Adrenal gland (tissue), 12 donors: ENCODE data around the gene ARIH1. TPM values are rescaled to one million over a fixed set of nuclear protein-coding genes. Genes with fewer than 3 reads are reported as not detected.
"Not testable (repeated sequence)": the region's sequence is repeated elsewhere in the genome, so short reads cannot be mapped to it uniquely, and the experiment has no call there.

Source experiments
- DNase-seq, 7 donors: peaks; one replicate each; pipeline ENCODE4 v3.0.0-alpha.2; 2019 to 2020
- H3K27ac ChIP-seq, 5 donors: fragments of 200-600 bp; sonication (generic) in 4 of 5; 1 replicate in 3 of 5; 2 replicates in 2 of 5; pipeline versions ENCODE4 v1.5.1 to v1.8.0; 2016 to 2020; ENCODE audit warnings: mild to moderate bottlenecking in 1 of 5
- H3K27me3 ChIP-seq: fragments of 200-600 bp; 2 replicates; pipeline ENCODE4 v1.8.0; 2021
- H3K36me3 ChIP-seq, 2 donors: fragments of 200-600 bp; replicated peaks in 1 of 2; 1 replicate in 1 of 2; 2 replicates in 1 of 2; pipeline versions ENCODE4 v1.5.1 to v1.8.0; 2018 to 2022
- H3K4me1 ChIP-seq, 2 donors: fragments of 200-600 bp; replicated peaks in 1 of 2; 1 replicate in 1 of 2; 2 replicates in 1 of 2; pipeline versions ENCODE4 v1.5.1 to v1.8.0; 2018 to 2021
- H3K4me3 ChIP-seq, 4 donors: fragments of 200-600 bp; sonication (generic) in 3 of 4; one replicate each; pipeline ENCODE4 v1.5.1; 2016 to 2018
- H3K9me3 ChIP-seq, 3 donors: fragments of 200-600 bp; sonication (generic) in 1 of 3; replicated peaks in 1 of 3; 1 replicate in 2 of 3; 2 replicates in 1 of 3; pipeline versions ENCODE4 v1.5.1 to v1.8.0; 2016 to 2021
- POLR2A ChIP-seq, 2 donors: fragments of 450-650 bp; IDR thresholded peaks; one replicate each; pipeline ENCODE4 v1.6.1; 2017; ENCODE audit warnings: antibody characterized with exemption in 2 of 2, mild to moderate bottlenecking in 2 of 2, moderate library complexity in 1 of 2
- WGBS, 4 donors: extraction: QIAGEN DNeasy Blood & Tissue Kit in 2 of 4; methylation state at CpG; one replicate each; pipeline versions ENCODE4 v1.1.5 to v1.1.7; 2013 to 2017; 5-methylcytosine and 5-hydroxymethylcytosine counted together
- intact Hi-C, 2 donors: fragments of 100-400 bp; cut with DNase I; formaldehyde crosslinking; loops; one replicate each; pipeline versions ENCODE4 v1.14.1 to v1.15.0; 2022 to 2023
- polyA plus RNA-seq, 3 donors: library from polyadenylated mRNA; stranded (reverse); fragments of 200-250 nt in 2 of 3; fragments of 350-450 nt in 1 of 3; fragmentation: Illumina TruSeq in 1 of 3; extraction: RNeasy Lipid Tissue Mini Kit (QIAGEN cat#74804) in 1 of 3; gene quantifications; one replicate each; pipeline ENCODE4 v1.2.3, GENCODE V29; 2013 to 2014
- total RNA-seq, 9 donors: library from RNA; depleted of rRNA in 4 of 9; stranded (reverse); fragments of >200 nt in 4 of 9; fragments of 120-200 nt in 1 of 9; fragmentation: NEBNext Ultra II Directional in 1 of 9; extraction: Animal tissue kit (Norgen Biotek cat#: 25700) in 1 of 9; gene quantifications; one replicate each; pipeline versions ENCODE4 v1.1.0 to v1.2.4, GENCODE V29; 2013 to 2023
- TF ChIP-seq, protein P1 (sequence below), 6 experiments: fragments of 450-650 bp in 4 of 6; fragments of 200-600 bp in 2 of 6; sonication (generic) in 1 of 6; IDR thresholded peaks; 1 replicate in 5 of 6; 2 replicates in 1 of 6; pipeline versions ENCODE4 v1.5.1 to v1.8.0; 2016 to 2021; ENCODE audit warnings: antibody characterized with exemption in 6 of 6, mild to moderate bottlenecking in 2 of 6, moderate library complexity in 1 of 6
- donor health status: healthy with polysubstance abuse.
- donor health status: Bipolar disorder and iron deficiency.
- donor health status: DM: yes; HTN: yes; CAD: no.
- donor health status: DM: no; HTN: no; CAD: no.
- donor health status: DM: no; HTN: no; CAD: no.
- donor health status: DM: yes; HTN: yes; CAD: no.

Gene ARIH1
- total and polyA plus RNA-seq, 12 donors, result 18.3 to 159 (median 58.8) TPM

DNA sequence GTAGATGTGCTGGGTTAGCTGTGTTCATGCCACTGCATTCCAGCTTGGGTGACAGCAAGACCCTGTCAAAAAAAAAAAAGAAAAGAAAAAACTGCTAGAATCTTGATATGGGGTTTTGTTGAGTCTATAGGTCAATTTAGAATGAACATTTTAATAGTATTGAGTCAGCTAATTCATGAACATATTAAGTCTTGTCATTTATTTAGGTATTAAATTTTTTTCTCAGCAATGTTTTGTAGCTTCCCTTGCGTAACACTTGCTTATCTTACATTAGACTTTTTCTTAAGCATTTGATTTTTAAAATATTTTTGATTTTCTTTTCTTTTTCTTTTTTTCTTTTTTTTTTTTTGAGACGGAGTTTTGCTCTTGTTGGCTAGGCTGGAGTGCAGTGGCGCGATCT lies 119.7 kb downstream of the ARIH1 start:
- no peak overlapping the region for H3K27ac ChIP-seq
- TF ChIP-seq, protein P1, sequence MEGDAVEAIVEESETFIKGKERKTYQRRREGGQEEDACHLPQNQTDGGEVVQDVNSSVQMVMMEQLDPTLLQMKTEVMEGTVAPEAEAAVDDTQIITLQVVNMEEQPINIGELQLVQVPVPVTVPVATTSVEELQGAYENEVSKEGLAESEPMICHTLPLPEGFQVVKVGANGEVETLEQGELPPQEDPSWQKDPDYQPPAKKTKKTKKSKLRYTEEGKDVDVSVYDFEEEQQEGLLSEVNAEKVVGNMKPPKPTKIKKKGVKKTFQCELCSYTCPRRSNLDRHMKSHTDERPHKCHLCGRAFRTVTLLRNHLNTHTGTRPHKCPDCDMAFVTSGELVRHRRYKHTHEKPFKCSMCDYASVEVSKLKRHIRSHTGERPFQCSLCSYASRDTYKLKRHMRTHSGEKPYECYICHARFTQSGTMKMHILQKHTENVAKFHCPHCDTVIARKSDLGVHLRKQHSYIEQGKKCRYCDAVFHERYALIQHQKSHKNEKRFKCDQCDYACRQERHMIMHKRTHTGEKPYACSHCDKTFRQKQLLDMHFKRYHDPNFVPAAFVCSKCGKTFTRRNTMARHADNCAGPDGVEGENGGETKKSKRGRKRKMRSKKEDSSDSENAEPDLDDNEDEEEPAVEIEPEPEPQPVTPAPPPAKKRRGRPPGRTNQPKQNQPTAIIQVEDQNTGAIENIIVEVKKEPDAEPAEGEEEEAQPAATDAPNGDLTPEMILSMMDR (IDR thresholded peaks at IDR 0.05), result no peak
- H3K4me1 ChIP-seq, result no peaks in the 10 kb centered on the region
- no peaks in the 10 kb centered on the region for H3K9me3 ChIP-seq
- H3K27me3 ChIP-seq, result no peaks in the 10 kb centered on the region
- 94 to 95% (median 94%) methylated on average over 4 of the region's 4 CpGs for WGBS, 4 donors
- intact Hi-C loops, result loop anchor here in 1 of 2 donors (10.0 kb wide), 1 partner anchor 81 kb away; no protein-coding TSS in a partner anchor
- H3K4me3 ChIP-seq, result no peak overlapping the region
- H3K36me3 ChIP-seq, result no peaks in the 10 kb centered on the region
- DNase-seq, result no peak

DNA sequence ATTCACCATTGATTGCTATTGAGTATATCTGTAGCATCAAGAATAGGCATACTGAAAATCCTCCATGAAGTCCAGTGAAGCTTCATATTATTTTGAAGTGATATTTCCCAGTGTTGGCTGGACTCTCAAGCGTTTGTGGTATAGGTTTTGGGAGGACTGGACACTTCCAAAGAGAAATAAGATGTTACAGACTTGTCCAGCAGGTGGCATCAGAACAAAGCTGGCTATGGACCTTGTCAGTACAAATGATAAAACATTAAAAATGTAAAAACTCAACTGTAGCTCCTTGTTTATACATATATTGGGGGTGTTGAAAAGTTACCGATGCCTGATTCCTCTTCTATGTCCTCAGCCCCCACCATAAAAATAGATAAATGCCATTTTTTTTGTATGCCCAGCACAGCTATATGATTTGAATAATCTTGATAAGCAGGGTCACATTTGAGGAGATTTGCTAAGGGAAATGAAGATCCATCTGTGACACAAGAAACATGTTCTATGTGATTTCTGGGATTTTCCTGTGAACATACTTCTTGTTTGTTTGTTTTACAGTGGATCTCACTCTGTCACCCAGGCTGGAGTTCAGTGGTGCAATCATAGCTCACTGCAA lies 125.8 kb downstream of the ARIH1 start:
- H3K4me1 ChIP-seq, result no peaks in the 10 kb centered on the region
- no peak overlapping the region for H3K27ac ChIP-seq
- intact Hi-C loops, result loop anchor here in 1 of 2 donors (10.0 kb wide), 1 partner anchor 75 kb away; no protein-coding TSS in a partner anchor
- H3K27me3 ChIP-seq, result no peaks in the 10 kb centered on the region
- H3K9me3 ChIP-seq, result no peaks in the 10 kb centered on the region
- 4 to 16% (median 10%) methylated on average over 2 of the region's 2 CpGs for WGBS, 4 donors
- peak in 5 of 7 donors; percentile 33 to 64 (median 41) for DNase-seq
- TF ChIP-seq, protein P1 (IDR thresholded peaks at IDR 0.05), result peak; percentile 48 to 66 (median 60)
- TF ChIP-seq POLR2A (IDR thresholded peaks at IDR 0.05), result no peak
- H3K36me3 ChIP-seq, result no peaks in the 10 kb centered on the region
- H3K4me3 ChIP-seq, result no peak overlapping the region

DNA sequence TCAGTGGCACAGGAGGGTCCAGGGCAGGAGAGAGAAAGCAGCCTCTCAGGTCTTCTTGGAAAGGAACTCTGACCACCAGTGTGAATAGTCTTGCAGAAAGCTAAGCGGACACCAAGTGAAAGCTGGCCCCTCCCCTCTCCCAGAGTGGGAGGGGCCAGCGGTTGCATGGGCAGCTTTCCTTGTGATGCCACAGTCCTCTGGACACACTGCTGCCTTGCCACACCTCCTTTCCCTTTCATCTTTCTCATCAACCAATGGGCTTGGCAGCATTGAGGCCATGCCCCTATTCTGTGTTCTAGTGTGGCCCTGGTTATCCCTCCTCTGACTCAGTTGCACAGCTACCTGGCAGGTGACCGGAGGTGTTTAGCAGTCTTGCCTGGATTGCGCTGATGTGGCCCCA lies 130.7 kb downstream of the ARIH1 start:
- no peak overlapping the region for H3K4me3 ChIP-seq
- TF ChIP-seq, protein P1 (IDR thresholded peaks at IDR 0.05), result no peak
- no peak for TF ChIP-seq POLR2A (IDR thresholded peaks at IDR 0.05)
- H3K9me3 ChIP-seq, result no peaks in the 10 kb centered on the region
- H3K27me3 ChIP-seq, result no peaks in the 10 kb centered on the region
- intact Hi-C loops, result no loop called here
- no peaks in the 10 kb centered on the region for H3K36me3 ChIP-seq
- WGBS, 4 donors, result 92 to 96% (median 95%) methylated on average over 3 to 4 of the region's 4 CpGs
- no peak overlapping the region for H3K27ac ChIP-seq
- DNase-seq, result no peak
- no peaks in the 10 kb centered on the region for H3K4me1 ChIP-seq

DNA sequence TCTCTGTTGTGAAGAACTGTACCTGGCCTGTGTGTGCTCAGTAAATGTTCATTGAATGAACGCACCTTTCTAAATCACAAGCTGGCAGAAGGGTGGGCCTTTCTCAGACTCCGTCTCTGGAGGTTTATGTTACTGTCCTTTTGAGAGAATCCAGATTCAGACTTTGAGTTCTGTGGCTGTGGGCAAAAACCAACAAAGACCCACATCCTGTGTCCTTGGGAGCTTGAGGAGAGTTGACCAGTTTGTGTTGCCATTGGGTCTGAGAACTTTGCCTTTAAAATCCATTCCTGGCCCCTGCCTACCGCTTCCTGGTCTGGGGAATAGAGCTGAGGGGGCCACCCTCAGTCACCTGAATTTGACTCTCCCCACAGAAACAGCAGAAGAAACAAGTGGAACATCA lies 134.0 kb downstream of the ARIH1 start:
- H3K27ac ChIP-seq, DNase-seq, H3K4me1 ChIP-seq, H3K4me3 ChIP-seq, H3K36me3 ChIP-seq, H3K27me3 ChIP-seq, intact Hi-C loops, H3K9me3 ChIP-seq: not testable (repeated sequence)
- 88 to 98% (median 94%) methylated on average over 1 to 3 of the region's 3 CpGs for WGBS, 4 donors

DNA sequence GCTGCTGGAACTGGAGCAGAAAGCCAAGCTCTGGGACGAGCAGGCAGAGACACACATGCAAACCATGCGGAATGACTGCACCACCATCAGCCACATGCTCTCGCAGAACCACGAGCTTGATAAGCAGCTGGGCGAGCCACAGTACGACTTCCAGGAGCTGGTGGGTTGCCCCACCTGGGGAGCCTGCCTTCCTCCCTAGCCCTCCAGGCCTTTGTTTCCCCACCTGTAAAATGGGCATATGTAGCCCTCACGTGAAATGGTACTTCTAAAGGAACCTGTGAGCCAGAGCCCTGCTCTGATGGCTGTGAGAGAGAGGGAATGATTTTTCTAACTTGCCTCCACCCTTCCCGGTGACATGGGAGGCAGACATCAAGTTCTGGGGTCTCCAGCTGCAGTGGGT lies 135.7 kb downstream of the ARIH1 start:
- intact Hi-C loops, result no loop called here
- H3K4me3 ChIP-seq, result no peak overlapping the region
- WGBS, 4 donors, result 90 to 96% (median 90%) methylated on average over 8 of the region's 8 CpGs
- TF ChIP-seq POLR2A (IDR thresholded peaks at IDR 0.05), result no peak
- TF ChIP-seq, protein P1 (IDR thresholded peaks at IDR 0.05), result no peak
- no peaks in the 10 kb centered on the region for H3K36me3 ChIP-seq
- no peaks in the 10 kb centered on the region for H3K4me1 ChIP-seq
- no peak for DNase-seq
- H3K9me3 ChIP-seq, result no peaks in the 10 kb centered on the region
- H3K27ac ChIP-seq, result no peak overlapping the region
- H3K27me3 ChIP-seq, result no peaks in the 10 kb centered on the region

DNA sequence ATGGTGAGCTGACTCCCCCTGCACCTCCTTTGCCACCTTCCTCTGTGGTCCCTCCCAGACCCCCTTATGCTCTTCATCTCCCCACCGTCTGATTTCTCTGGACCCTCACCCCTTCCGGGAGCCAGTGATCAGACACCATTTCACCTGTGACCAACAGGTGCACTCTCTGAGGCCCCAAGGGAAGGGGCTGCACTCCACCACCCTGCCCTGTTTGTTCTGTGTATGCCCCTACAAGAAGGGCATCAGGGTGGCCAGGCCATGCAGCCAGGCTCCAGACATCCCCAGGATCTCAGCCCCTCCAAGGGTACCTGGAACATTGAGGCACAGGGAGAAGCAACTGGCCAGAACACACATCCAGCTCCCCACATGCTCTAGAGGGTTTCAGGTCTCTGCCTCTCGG lies 138.2 kb downstream of the ARIH1 start:
- H3K27me3 ChIP-seq, H3K4me1 ChIP-seq, H3K36me3 ChIP-seq, DNase-seq, H3K27ac ChIP-seq, intact Hi-C loops, H3K9me3 ChIP-seq, H3K4me3 ChIP-seq: not testable (repeated sequence)
- 83 to 95% (median 94%) methylated on average over 3 of the region's 3 CpGs for WGBS, 4 donors
